H1 (cell line): ENCODE measurements around the gene SYT2. TPM values are rescaled to one million over a fixed set of nuclear protein-coding genes. Genes with fewer than 3 reads are reported as not detected.
"Not testable (repeated sequence)": the region's sequence is repeated elsewhere in the genome, so short reads cannot be mapped to it uniquely, and the experiment has no call there.

ENCODE experiments used
- CTCF ChIA-PET: fragments of 300-600 bp; sonication (Branson Sonifier 250); formaldehyde crosslinking; loops from one replicate; lab custom pipeline; 2021; ENCODE audit not compliant: partially characterized antibody; lab: Charles Lee
- POLR2A ChIA-PET: fragments of 300-600 bp; sonication (Branson Sonifier 250); formaldehyde crosslinking; loops from one replicate; lab custom pipeline; 2021; ENCODE audit warnings: inconsistent platforms; ENCODE audit not compliant: partially characterized antibody; lab: Charles Lee
- DNase-seq, 2 experiments: peaks; one replicate each; pipeline versions ENCODE4 v3.0.0 to v3.0.0-alpha.2; 2010 to 2022; ENCODE audit warnings: low spot score in 2 of 2, low read depth in 1 of 2, mixed read lengths in 1 of 2
- FAIRE-seq: peaks from 2 replicates; lab custom pipeline; 2011; peaks lifted over from hg19 to GRCh38; lab: Jason Lieb, UNC
- H2AFZ ChIP-seq: 2 replicates; pipeline ENCODE4 v1.8.1; 2012; ENCODE audit warnings: low read length, inconsistent platforms
- H2AK5ac ChIP-seq: 2 replicates; pipeline ENCODE4 v1.6.1; 2013; ENCODE audit warnings: low read depth, low read length
- H2BK120ac ChIP-seq: replicated peaks from 2 replicates; pipeline ENCODE3; 2013; ENCODE audit warnings: low read depth, low read length, inconsistent platforms
- H2BK12ac ChIP-seq: 2 replicates; pipeline ENCODE4 v1.6.1; 2013; ENCODE audit warnings: low read depth, low read length
- H2BK15ac ChIP-seq: 2 replicates; pipeline ENCODE4 v1.6.1; 2013; ENCODE audit warnings: low read length
- H2BK20ac ChIP-seq: 2 replicates; pipeline ENCODE4 v1.6.1; 2013; ENCODE audit warnings: low read length
- H2BK5ac ChIP-seq: 2 replicates; pipeline ENCODE4 v1.6.1; 2013; ENCODE audit warnings: low read depth, low read length
- H3K14ac ChIP-seq: 2 replicates; pipeline ENCODE4 v1.6.1; 2013; ENCODE audit warnings: inconsistent platforms; ENCODE audit not compliant: insufficient read length
- H3K18ac ChIP-seq: 2 replicates; pipeline ENCODE4 v1.6.1; 2013; ENCODE audit warnings: low read length; ENCODE audit errors: extremely low read depth
- H3K23ac ChIP-seq: 2 replicates; pipeline ENCODE4 v1.6.1; 2013; ENCODE audit warnings: inconsistent platforms; ENCODE audit not compliant: insufficient read length
- H3K23me2 ChIP-seq: 2 replicates; pipeline ENCODE4 v1.6.1; 2013; ENCODE audit warnings: low read depth, low read length
- H3K27ac ChIP-seq: 2 replicates; pipeline ENCODE4 v1.6.1; 2011; ENCODE audit warnings: low read depth, low read length, inconsistent platforms
- H3K27me3 ChIP-seq, 4 experiments: replicated peaks in 1 of 4; 1 replicate in 1 of 4; 2 replicates in 3 of 4; pipeline versions ENCODE4 v1.6.1 to v1.8.1; 2011 to 2013; ENCODE audit warnings: low read length in 3 of 4, mild to moderate bottlenecking in 3 of 4, inconsistent platforms in 2 of 4, mixed read lengths in 2 of 4, moderate library complexity in 1 of 4; ENCODE audit not compliant: control insufficient read depth in 3 of 4, insufficient read depth in 3 of 4; ENCODE audit errors: extremely low read depth in 1 of 4
- H3K36me3 ChIP-seq, 4 experiments: 2 replicates each; pipeline versions ENCODE4 v1.6.1 to v1.8.1; 2011 to 2013; ENCODE audit warnings: mild to moderate bottlenecking in 4 of 4, low read length in 3 of 4, moderate library complexity in 2 of 4, control low read depth in 1 of 4, inconsistent platforms in 1 of 4; ENCODE audit not compliant: insufficient read depth in 4 of 4, control insufficient read depth in 2 of 4
- H3K4ac ChIP-seq: replicated peaks from 2 replicates; pipeline ENCODE3; 2013; ENCODE audit warnings: low read length, low read depth, mixed read lengths, inconsistent platforms; ENCODE audit not compliant: insufficient read length
- H3K4me1 ChIP-seq, 4 experiments: replicated peaks in 1 of 4; 1 replicate in 1 of 4; 2 replicates in 3 of 4; pipeline versions ENCODE4 v1.6.1 to v1.8.1; 2011 to 2013; ENCODE audit warnings: low read length in 3 of 4, inconsistent platforms in 2 of 4, mixed read lengths in 1 of 4; ENCODE audit not compliant: insufficient read depth in 4 of 4, control insufficient read depth in 3 of 4
- H3K4me2 ChIP-seq, 2 experiments: 2 replicates each; pipeline versions ENCODE4 v1.6.1 to v1.8.1; 2011 to 2013; ENCODE audit warnings: low read depth in 2 of 2, low read length in 2 of 2, control low read depth in 1 of 2, inconsistent platforms in 1 of 2, mild to moderate bottlenecking in 1 of 2; ENCODE audit not compliant: insufficient read depth in 1 of 2
- H3K4me3 ChIP-seq, 4 experiments: fragments of 200-600, 300-600 bp in 1 of 4; sonication (generic), shearing (Covaris generic), sonication (Bioruptor Twin) in 1 of 4; 2 replicates each; pipeline versions ENCODE4 v1.5.1 to v1.8.1; 2011 to 2016; ENCODE audit warnings: low read length in 4 of 4, low read depth in 3 of 4, control low read depth in 2 of 4, inconsistent platforms in 2 of 4, mild to moderate bottlenecking in 2 of 4, mixed read lengths in 1 of 4, moderate library complexity in 1 of 4; ENCODE audit not compliant: insufficient read depth in 2 of 4; ENCODE audit errors: extremely low read depth in 1 of 4
- H3K56ac ChIP-seq: replicated peaks from 2 replicates; pipeline ENCODE3; 2013; ENCODE audit warnings: low read depth, mild to moderate bottlenecking, mixed read lengths, low read length, inconsistent platforms; ENCODE audit not compliant: insufficient read length
- H3K79me1 ChIP-seq: 2 replicates; pipeline ENCODE4 v1.6.1; 2013; ENCODE audit warnings: low read depth, low read length, control low read depth
- H3K79me2 ChIP-seq, 2 experiments: 2 replicates each; pipeline versions ENCODE4 v1.6.1 to v1.8.1; 2012 to 2013; ENCODE audit warnings: low read length in 2 of 2, mild to moderate bottlenecking in 2 of 2, inconsistent platforms in 1 of 2; ENCODE audit not compliant: insufficient read depth in 2 of 2, control insufficient read depth in 1 of 2
- H3K9ac ChIP-seq, 4 experiments: replicated peaks in 1 of 4; 1 replicate in 1 of 4; 2 replicates in 3 of 4; pipeline versions ENCODE4 v1.6.1 to v1.8.1; 2011 to 2013; ENCODE audit warnings: low read depth in 3 of 4, low read length in 3 of 4, control low read depth in 2 of 4, mild to moderate bottlenecking in 2 of 4, moderate library complexity in 2 of 4, inconsistent platforms in 1 of 4; ENCODE audit errors: extremely low read depth in 1 of 4
- H3K9me3 ChIP-seq, 2 experiments: 2 replicates each; pipeline versions ENCODE4 v1.6.1 to v1.8.1; 2012 to 2013; ENCODE audit warnings: mild to moderate bottlenecking in 2 of 2, moderate library complexity in 2 of 2, control low read depth in 1 of 2, inconsistent platforms in 1 of 2, low read depth in 1 of 2, low read length in 1 of 2, mixed read lengths in 1 of 2; ENCODE audit not compliant: insufficient read depth in 2 of 2
- H4K20me1 ChIP-seq, 2 experiments: replicated peaks in 1 of 2; 2 replicates each; pipeline versions ENCODE3 to v1.8.1; 2011 to 2013; ENCODE audit warnings: inconsistent platforms in 2 of 2, low read length in 2 of 2, mild to moderate bottlenecking in 1 of 2; ENCODE audit not compliant: insufficient read depth in 2 of 2, control insufficient read depth in 1 of 2
- H4K5ac ChIP-seq: 2 replicates; pipeline ENCODE4 v1.6.1; 2013; ENCODE audit warnings: low read length, low read depth, mixed read lengths, inconsistent platforms; ENCODE audit not compliant: insufficient read length
- H4K8ac ChIP-seq: 2 replicates; pipeline ENCODE4 v1.8.0; 2013; ENCODE audit warnings: mild to moderate bottlenecking, moderate library complexity, low read length, inconsistent platforms; ENCODE audit not compliant: insufficient read depth; ENCODE audit errors: extremely low read depth
- H4K91ac ChIP-seq: replicated peaks from 2 replicates; pipeline ENCODE3; 2013; ENCODE audit warnings: low read length, mixed read lengths, inconsistent platforms; ENCODE audit not compliant: insufficient read length
- WGBS, 2 experiments: shearing (Covaris generic) in 1 of 2; methylation state at CpG; one replicate each; pipeline versions ENCODE4 v1.1.6 to v1.1.7; 2013 to 2015; ENCODE audit warnings: low lambda C conversion rate in 2 of 2, mixed read lengths in 2 of 2, inconsistent platforms in 1 of 2, low coverage in 1 of 2, missing lambda C conversion rate in 1 of 2; ENCODE audit not compliant: insufficient replicate concordance in 2 of 2, insufficient coverage in 1 of 2, insufficient read length in 1 of 2; ENCODE audit errors: extremely low coverage in 1 of 2, missing lambda C conversion rate in 1 of 2; 5-methylcytosine and 5-hydroxymethylcytosine counted together
- polyA plus RNA-seq, 7 experiments: library from polyadenylated mRNA; depleted of rRNA in 3 of 7; stranded (reverse) in 5 of 7; unstranded in 2 of 7; fragments of >200 nt in 5 of 7; fragments of 200-250 nt in 2 of 7; gene quantifications; 1 replicate in 5 of 7; 2 replicates in 1 of 7; 4 replicates in 1 of 7; pipeline versions ENCODE4 v1.2.1 to v1.2.3, GENCODE V29; 2011 to 2013; ENCODE audit warnings: missing spikeins in 2 of 7, mixed read lengths in 2 of 7
- total RNA-seq: library from RNA; stranded (reverse); fragmentation: NEBNext Ultra II Directional; extraction: Animal tissue kit (Norgen Biotek cat#: 25700); gene quantifications from 2 replicates; pipeline ENCODE4 v1.2.1, GENCODE V29; 2021

The SYT2 gene
- total and polyA plus RNA-seq, 2 of the 8 experiments (the other 6 are each of a cell fraction or from before 2014, with no cell fraction given) = 2.8 to 11.0 TPM

DNA sequence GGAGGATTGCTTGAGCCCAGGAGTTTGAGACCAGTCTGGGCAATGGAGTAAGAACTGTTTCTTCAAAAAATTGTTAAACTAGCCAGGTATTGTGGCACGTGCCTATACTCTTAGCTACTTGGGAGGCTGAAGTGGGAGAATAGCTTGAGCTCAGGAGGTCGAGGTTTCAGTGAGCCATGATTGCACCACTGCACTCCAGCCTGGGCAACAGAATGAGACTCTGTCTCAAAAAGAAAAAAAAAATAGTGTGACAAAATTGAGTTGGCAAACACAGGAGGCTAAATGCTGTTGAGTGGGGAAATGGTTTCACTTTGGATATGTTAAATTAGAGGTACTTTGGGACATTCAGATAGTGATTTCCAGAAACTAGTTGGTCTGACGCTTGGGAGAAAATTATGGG lies 163.9 kb downstream of the SYT2 start:
- H3K23ac ChIP-seq, H4K5ac ChIP-seq, H3K4me1 ChIP-seq, H4K91ac ChIP-seq, H2BK120ac ChIP-seq, H3K9me3 ChIP-seq, H3K4me3 ChIP-seq, FAIRE-seq, POLR2A ChIA-PET, H3K27ac ChIP-seq, H3K18ac ChIP-seq, H2BK5ac ChIP-seq, H3K79me2 ChIP-seq, H3K23me2 ChIP-seq, H2BK12ac ChIP-seq, H4K8ac ChIP-seq, H3K27me3 ChIP-seq, H3K4me2 ChIP-seq, H3K79me1 ChIP-seq, H3K36me3 ChIP-seq, H3K9ac ChIP-seq, H3K4ac ChIP-seq, H2BK20ac ChIP-seq, H3K56ac ChIP-seq, H2AK5ac ChIP-seq, DNase-seq, H4K20me1 ChIP-seq, H2BK15ac ChIP-seq, H3K14ac ChIP-seq, H2AFZ ChIP-seq: not testable (repeated sequence)
- WGBS, 2 experiments = 85% methylated on average over 3 of the region's 3 CpGs; no CpG with 5 or more reads in 1 of the 2 experiments
- CTCF ChIA-PET = interaction anchor here (0.6 to 3.6 kb wide), 4 partner anchors 16 to 45 kb away, joined by 3 to 11 read pairs (median 4); no protein-coding TSS in a partner anchor

DNA sequence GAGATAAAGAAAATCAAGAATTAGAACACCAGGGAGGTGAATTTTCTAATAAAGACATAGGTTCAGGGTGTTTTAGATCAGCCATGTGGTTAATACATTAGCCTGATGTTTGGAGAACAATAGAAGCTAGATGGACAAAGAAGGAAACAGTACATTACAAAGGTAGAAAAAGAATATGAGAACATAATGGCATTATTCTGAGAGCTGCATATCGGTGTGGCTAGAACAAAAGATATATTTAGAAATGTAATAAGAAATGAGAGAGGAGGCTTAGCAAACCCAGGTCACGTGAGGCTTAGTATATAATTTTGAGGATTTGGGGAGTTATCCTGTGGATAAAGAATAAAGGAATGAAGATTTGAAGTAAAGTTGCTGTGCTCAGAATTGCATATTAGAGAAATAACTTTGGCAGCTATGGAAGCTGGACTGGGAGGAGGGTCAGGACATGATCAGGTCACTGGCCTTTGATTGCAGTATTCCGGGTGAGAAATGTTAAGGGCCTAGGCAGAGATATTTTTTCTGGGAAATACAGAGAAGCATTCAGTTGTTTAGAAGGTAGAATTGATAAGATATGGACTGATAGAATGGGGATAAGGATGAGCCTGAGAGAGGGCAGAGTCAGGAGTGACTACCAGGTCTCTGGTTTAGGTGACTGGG lies 164.5 kb downstream of the SYT2 start:
- H3K18ac ChIP-seq, H3K79me1 ChIP-seq, H2BK12ac ChIP-seq, H3K4me2 ChIP-seq, H3K4me1 ChIP-seq, POLR2A ChIA-PET, H3K23me2 ChIP-seq, DNase-seq, H3K27ac ChIP-seq, H3K23ac ChIP-seq, H2BK15ac ChIP-seq, H3K56ac ChIP-seq, H2BK5ac ChIP-seq, H2BK120ac ChIP-seq, H3K79me2 ChIP-seq, FAIRE-seq, H4K20me1 ChIP-seq, H2BK20ac ChIP-seq, H4K5ac ChIP-seq, H3K27me3 ChIP-seq, H4K8ac ChIP-seq, H3K9ac ChIP-seq, H2AK5ac ChIP-seq, H3K4me3 ChIP-seq, H2AFZ ChIP-seq, H4K91ac ChIP-seq, H3K36me3 ChIP-seq, H3K4ac ChIP-seq, H3K9me3 ChIP-seq, H3K14ac ChIP-seq: not testable (repeated sequence)
- WGBS, 2 experiments = 91% methylated on average over 3 of the region's 3 CpGs; no CpG with 5 or more reads in 1 of the 2 experiments
- CTCF ChIA-PET = interaction anchor here (0.7 to 3.6 kb wide), 4 partner anchors 16 to 111 kb away, joined by 3 to 11 read pairs (median 4); no protein-coding TSS in a partner anchor
